ENCODE data around the gene GALNT16.

GRCh38 chr14:69358966-69359365 lies 99.0 kb downstream of the GALNT16 start:
- TF ChIP-seq POLR2AphosphoS5 (IDR thresholded peaks at IDR 0.05) (no peak), CTCF (IDR thresholded peaks at IDR 0.05) (no peak)

Data from suprapubic skin (tissue), 3 donors.